ENCODE data around the gene CA5A.
"Not testable (repeated sequence)": the region's sequence is repeated elsewhere in the genome, so short reads cannot be mapped to it uniquely, and the experiment has no call there.

The CA5A gene

GRCh38 chr16:87922250-87922871 is 14.0 kb downstream of the CA5A start:
- no peak for DNase-seq (ENCODE audit: low spot score)

GRCh38 chr16:87921236-87921773 is 15.0 kb downstream of the CA5A start:
- DNase-seq (ENCODE audit: low spot score): no peak

GRCh38 chr16:87919681-87919994 is 16.7 kb downstream of the CA5A start:
- DNase-seq (ENCODE audit: low spot score): no peak

- DNase-seq (ENCODE audit: low spot score): peak; percentile 67
Observed at GRCh38 chr16:87918866-87919680, 17.3 kb downstream of the CA5A start.

DNA sequence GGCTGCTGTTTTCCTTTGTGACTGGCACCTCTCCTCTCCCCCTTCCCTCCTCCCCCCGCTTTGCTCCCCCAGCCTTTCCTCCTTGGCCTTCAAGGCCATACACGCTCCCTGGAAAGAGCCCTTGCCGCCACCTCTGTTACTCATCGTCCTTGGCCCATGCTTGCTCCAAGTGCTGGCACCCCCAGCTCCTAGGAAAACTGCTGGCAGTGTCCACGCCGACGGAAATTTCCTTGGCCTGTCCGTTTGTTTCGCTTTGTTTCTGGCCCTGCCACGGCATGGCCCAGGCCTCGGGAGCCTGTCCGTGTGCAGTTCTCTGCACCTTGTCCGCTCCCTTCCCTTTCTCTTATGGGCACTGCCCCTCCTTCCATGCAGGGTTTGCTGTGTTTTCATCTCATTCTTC is 18.0 kb downstream of the CA5A start:
- DNase-seq (ENCODE audit: low spot score): peak; percentile 53

- DNase-seq (ENCODE audit: low spot score): no peak
Observed at GRCh38 chr16:87917503-87917902, 18.8 kb downstream of the CA5A start.

DNA sequence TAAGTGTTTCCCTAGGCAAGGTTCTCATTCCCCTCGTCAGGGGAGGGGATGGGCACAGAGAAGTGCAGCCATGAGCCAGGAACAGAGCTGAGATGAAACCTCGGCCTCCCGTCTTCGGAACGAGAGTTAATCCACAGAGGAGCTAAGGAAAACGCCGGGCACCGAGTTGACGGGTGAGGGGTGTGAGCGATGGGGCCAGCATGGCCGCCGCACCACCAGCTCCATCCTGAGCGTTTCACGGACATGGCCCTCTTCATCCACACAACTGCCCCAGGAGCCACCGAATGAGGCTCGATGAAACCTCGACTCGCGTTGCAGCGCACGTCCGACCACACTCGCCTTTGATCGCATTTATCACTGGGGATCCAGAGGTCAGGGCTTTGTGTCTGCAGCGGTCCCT is 21.5 kb downstream of the CA5A start:
- no peak for DNase-seq (ENCODE audit: low spot score)

DNA sequence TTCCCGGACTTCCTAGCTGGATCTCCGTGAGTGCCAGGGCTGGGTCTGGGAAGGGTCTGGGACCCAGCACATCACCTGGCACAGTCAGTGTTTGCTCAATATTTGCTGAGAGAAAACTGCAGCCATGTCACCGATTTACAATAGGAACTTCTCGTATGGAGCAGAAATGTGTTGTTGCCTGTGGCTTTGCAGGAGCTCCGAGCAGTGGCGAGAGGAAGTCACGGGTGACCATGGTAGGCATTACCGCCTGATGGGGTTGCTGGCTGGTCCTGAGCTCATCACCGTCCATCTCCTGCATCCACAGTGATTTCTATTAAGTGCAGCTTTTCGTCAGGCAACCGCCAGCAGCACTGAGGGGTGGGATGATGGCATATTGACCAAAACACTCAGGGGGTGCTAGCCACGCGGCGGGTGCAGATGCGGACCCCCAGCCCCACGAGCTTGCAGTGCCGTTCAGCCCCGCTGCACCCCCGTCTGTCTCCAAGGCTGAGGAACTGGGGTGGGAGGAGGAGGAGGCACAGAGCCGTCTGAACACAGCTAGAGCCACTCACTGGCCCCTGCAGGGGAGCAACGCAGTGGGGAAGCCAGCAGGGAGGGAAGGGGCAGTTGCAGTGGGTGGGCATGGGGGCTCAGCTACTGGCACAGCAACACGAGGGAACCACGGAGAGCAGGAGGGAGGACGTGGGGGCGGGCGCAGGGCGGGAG is 22.2 kb downstream of the CA5A start:
- not testable (repeated sequence) for DNase-seq (ENCODE audit: low spot score)

- DNase-seq (ENCODE audit: low spot score): not testable (repeated sequence)
Observed at GRCh38 chr16:87912691-87913090, 23.6 kb downstream of the CA5A start.

DNA sequence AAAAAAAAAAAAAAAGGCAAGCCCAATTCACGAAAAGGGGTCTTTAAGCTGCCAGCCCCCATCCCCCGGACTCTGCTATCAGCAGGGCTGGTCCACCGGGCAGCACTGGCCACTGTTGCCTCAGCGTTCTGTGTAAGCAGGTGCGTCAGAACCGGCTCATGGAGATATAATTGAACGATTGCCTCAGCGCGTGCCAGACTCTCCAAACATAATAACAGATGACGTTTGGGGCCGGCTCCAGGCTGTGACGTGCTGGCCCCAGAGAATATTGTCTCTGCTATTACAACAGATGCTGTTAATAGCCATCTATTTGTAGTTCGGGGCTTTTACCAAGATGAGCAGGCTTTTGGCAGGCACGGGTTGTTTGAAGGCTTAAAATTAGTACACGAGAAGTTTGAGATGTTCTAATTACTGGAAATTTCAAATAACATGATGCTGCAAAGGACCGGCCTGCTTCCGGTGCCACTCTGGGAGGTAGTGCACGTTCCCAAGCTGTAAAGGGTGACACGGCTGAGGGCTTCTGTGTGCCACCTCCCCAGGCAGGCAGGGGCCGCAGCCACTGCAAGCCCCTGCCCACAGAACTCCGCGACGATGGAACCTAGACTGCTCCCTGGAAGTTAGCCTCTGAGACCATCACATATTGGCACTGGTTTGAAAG is 25.1 kb downstream of the CA5A start:
- peak; percentile 72 for DNase-seq (ENCODE audit: low spot score)

DNA sequence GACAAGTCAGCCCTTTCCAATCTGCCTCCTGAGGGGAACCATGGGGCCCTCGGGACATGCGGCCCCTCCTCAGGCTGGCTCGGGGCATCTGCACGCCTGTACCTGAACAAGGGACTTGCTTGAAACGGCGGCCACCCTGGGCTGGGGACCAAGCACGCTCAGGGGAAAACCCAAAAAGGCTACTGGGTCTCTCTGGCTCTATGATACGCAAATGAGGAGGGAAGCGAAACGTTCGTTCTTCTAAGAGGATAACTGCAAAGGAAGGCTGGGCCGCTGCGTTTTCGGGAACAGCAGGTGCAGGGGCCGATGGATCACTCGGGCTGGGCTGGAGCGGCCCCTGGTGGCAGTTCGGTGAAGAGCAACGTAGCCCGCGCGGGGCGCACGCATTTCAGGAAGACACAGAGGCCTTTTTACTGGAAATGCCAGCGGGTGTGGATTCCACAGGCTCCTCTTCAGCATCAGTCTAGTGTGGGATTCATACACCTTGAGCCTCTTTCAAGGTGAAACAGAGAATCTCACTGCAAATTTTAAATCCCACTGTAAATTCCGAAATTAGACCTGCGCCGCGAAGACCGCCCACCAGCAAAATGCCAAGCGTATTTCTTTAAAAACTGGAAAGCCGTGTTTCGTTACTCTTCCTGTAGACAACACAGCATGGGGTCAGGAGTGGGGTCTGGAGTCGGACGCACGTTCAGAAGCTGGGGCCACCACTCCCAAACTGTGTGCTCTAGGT is 27.0 kb downstream of the CA5A start:
- DNase-seq (ENCODE audit: low spot score): peak; percentile 84

- not testable (repeated sequence) for DNase-seq (ENCODE audit: low spot score)
Observed at GRCh38 chr16:87908101-87908500, 28.2 kb downstream of the CA5A start.

GRCh38 chr16:87905521-87905920 is 30.8 kb downstream of the CA5A start:
- not testable (repeated sequence) for DNase-seq (ENCODE audit: low spot score)

DNA sequence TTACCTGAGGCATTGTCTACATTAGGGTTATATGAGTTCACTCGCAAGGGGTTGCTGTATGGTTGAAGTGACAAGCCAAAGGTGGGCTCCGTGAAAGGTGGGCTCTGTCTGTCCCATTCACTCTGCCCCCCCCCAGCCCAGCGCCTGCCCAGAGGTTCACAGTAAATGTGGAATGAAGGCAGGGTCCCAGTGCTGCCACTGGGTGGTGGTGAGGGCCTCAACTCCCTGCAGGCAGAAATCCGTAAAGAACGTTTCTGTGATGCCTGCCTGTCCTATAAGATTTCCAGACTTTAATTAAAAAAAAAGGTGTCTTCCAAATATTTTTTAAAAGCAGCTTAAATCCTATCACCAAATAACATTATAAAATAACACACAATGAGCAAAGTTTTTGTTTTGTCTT is 31.4 kb downstream of the CA5A start:
- DNase-seq (ENCODE audit: low spot score): not testable (repeated sequence)

DNA sequence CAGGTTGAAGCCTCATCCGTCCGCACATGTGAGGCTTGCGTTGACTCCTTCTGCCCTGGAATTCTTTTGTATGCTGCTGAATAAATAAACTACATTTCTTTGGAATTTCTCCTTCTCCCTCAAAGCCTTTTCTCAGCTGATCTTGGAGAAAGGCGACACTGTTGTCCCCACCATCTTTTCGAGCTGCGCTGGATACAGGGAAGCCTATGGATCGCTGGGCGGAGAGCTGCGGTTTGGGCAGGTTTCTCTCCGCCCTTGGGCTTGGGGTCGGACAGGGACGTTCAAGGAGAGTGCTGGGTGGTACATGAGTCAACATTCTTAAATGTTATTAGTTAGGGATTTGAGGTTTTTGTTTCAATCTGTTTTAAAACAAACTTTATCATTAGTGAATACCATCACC is 35.8 kb downstream of the CA5A start:
- DNase-seq (ENCODE audit: low spot score): not testable (repeated sequence)

- DNase-seq (ENCODE audit: low spot score): no peak
Observed at GRCh38 chr16:87897521-87898505, 38.5 kb downstream of the CA5A start.

DNA sequence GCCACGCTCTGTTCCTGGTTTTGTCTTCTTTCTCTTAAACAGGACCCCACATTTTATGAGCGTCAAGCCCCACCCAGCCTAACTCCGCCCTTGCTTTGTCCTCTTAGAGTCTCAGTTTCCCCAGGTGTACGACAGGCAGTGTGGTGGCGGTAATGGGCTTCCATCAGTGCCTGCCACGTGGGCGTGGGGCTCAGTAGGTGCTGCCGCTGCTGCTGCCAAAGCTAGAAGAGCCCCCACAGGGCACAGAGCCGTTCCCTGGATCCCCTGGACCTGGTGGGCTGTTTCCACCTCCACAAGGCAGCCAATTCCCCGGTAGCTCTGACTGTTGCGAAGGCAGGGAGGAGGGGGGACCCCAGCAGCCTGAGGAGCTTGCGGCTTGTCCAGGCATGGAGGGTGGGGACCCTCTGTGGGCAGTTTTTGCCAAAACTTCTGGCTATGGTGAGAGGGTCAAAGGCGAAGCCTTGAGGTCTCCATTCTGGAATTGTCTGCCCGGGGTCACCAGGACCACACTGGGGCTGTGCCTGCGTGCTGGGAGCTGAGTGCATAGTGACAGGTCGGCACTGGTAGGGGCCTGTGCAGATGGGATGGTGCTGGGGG is 39.3 kb downstream of the CA5A start:
- not testable (repeated sequence) for DNase-seq (ENCODE audit: low spot score)

DNA sequence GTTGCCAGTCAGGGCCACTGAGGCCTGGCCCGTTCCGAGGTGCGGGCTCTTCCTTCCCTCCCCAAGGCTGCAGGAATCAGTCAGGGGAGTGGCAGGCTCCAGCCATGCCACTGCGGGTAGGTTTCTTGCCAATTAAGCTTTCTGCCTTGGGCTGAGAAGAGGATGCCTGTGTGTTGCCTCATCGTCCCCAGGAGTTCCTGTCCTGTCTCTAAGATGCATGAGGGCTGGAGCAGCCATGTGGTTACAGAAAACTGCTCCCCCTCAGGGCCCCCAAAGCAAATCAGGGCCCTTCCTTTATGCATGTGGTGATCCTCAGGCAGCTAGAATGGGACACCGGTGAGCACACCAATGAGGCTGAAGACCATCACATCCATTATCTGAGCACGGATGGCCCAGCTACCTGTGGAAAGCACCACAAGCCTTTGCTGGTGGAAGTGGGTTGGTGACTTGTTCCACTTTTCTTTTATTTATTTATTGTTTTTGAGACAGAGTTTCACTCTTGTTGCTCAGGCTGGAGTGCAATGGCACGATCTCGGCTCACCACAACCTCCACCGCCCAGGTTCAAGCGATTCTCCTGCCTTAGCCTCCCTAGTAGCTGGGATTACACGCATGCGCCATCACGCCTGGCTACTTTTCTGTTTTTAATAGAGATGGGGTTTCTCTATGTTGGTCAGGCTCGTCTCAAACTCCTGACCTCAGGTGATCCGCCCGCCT is 40.0 kb downstream of the CA5A start:
- DNase-seq (ENCODE audit: low spot score): peak; percentile 53

DNA sequence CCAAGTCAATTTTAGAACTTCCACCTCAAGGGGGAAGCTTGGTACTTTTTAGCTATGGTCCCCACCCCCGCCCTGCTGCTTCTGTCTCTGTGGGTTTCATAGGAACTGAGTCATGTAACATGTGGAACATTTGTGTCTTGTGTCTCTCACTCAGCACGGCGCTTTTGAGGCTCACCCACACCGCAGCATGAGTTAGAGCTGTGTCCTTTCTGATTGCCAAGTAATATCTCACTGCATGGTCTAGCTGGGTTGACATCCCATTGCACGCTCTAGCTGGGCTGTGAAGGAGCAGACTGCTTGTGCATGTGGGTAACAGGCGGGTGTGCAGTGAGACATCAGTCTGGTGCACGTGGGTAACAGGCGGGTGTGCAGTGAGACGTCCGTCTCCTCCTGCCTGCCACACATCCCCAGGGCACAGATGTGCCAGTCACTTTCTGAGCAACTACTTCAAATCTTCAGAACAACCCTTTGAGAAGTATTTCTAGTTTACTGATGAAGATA is 40.6 kb downstream of the CA5A start:
- peak; percentile 19 for DNase-seq (ENCODE audit: low spot score)

All from GM03348 (cell line).